Measurements from ENCODE around the gene ARL2.
"Not testable (repeated sequence)": the region's sequence is repeated elsewhere in the genome, so short reads cannot be mapped to it uniquely, and the experiment has no call there.

Gene ARL2
- total RNA-seq = 6.4 reads per million, percentile 24 among the genes with 10 or more reads in this experiment

GRCh38 chr11:65013888-65014725 is at the start of gene ARL2:
Gene ARL2, plus strand, starts transcription at chr11:65014160. Its CDS starts 48 bp downstream, at chr11:65014208.
- peak; percentile 80 for DNase-seq

DNA sequence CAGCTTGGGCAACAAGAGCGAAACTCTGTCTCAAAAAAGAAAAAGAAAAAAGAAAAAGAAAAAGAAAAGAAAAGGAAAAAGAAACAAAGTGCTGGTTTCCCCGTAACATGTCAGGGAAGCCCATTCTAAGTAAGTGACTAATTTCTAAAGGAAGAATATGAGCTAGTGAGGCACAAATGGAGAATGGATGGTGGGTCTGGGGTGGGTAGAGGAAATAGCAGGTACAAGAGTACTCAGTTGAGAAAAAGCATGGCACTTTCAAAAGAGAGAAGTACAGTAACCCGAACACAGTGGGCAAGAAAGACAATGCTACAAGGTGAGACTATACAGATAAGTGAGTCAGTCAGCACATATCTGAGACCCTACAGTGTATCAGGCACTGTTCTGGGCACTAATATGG is 46.6 kb upstream of the ARL2 start:
- no peak for DNase-seq

GRCh38 chr11:64969209-64969608 is 44.8 kb upstream of the ARL2 start:
- no peak for DNase-seq

- DNase-seq = no peak
Measured at GRCh38 chr11:64970731-64971151, 43.2 kb upstream of the ARL2 start.

GRCh38 chr11:64971421-64972233 is 42.3 kb upstream of the ARL2 start, which contains the start of gene MAJIN:
Gene MAJIN, minus strand, starts transcription at chr11:64972108. Its CDS starts 12,703 bp downstream, at chr11:64959405.
- DNase-seq = peak; percentile 82

DNA sequence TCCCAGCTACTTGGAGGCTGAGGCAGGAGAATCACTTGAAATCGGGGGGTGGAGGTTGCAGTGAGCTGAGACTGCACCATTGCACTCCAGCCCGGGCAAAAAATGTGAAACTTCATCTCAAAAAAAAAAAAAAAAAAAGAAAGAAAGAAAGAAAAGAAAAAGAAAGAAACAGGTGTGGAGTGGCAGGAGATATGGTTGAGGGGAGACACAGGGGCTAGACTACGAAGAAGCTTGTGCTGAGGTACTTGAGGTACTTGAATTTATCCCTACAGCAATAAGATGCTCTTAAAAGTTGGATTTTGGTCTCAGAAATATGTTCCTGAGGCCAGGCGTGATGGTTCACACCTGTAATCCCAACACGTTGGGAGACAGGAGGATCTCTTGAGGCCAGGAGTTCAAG is 39.8 kb upstream of the ARL2 start:
- no peak for DNase-seq

DNA sequence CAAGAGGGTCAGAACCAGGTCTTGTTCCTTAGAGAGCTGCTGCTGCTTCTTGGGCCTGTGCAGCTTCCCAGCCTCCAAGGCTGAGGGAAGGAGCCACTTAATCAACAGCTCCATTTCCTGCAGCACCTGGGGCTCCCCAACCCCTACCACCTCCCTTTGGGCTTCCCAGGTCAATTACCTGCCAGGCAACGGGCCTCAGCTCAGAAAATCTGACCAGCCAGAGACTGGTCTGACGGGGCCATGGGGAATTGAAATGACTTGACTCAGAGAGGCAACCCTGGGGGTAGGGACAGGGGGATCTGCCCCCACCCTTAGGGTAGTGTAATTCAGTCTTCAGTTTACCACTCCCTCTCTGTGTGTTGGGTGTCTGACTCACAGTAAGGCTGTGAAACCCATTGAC is 37.3 kb upstream of the ARL2 start:
- DNase-seq = no peak

GRCh38 chr11:64983339-64983738 is 30.6 kb upstream of the ARL2 start:
- DNase-seq = not testable (repeated sequence)

DNA sequence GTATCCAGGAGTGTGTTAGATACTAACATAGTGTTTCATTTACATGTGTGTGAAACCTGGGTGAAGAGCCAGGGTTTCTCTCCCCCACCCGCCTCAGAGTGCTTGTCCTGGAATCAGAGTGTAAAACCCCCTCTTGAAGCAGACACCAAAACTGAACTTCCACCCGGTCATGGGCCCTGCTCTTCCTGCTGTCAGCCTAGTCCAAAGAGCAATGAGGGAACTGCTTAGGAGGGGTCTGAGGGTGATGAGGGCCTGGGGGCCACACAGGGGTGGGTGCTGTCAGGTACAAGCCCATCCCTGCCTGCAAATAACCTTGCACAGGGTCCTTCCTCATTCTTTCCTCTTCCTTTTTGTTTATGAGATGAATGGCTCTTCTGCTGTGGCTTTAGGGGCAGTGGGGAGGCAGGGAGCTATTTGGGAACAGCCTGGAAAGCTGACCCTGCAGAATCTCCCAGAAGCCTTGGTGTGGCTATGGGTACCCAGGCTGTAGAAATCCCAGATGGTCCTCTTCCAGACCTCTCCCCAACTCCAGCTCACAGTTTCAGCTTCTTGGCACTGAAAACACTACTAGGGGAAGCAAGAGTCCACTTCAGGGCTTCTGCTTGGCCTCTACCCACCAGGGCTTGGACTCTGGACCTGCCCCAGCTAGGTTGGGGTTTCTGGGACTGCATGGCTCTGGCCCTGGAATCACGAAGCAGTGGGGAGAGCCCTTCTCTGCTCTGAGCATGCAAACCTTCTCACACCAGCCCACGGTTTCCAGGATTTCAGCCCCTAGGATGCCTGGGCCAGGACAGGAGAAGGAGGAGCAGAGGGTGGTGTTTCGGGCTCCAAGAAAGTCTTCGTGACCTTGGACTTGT is 25.7 kb upstream of the ARL2 start:
- no peak for DNase-seq

DNA sequence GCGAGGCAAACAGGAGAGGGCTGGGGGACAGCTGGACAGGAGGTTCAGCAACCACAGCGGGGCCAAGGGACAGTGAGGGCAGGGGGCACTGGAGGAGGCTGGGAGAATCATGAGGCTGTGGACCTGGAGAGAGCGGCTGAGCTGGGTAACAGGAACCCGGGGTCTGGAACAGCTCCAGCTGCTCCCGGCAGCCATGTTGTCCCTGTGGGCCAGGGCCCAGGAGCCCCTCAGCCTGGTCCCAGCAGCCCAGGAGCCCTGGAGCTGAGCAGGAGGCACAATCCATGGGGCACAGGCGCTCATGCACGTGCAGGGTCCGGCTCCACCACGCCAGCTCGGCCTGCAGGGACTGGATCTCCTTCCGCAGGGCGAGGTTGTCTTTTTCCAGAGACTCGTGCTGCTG is 24.5 kb upstream of the ARL2 start:
- DNase-seq = no peak

- DNase-seq = no peak
Measured at GRCh38 chr11:64990222-64990923, 23.6 kb upstream of the ARL2 start.

GRCh38 chr11:64994318-64994717 is 19.6 kb upstream of the ARL2 start:
- no peak for DNase-seq

GRCh38 chr11:64996327-64996709 is 17.6 kb upstream of the ARL2 start:
- DNase-seq = no peak

GRCh38 chr11:64996710-64997380 is 17.1 kb upstream of the ARL2 start, which contains the start of gene BATF2:
Gene BATF2, minus strand, starts transcription at chr11:64996971. Its CDS starts 57 bp downstream, at chr11:64996914.
- DNase-seq = no peak

DNA sequence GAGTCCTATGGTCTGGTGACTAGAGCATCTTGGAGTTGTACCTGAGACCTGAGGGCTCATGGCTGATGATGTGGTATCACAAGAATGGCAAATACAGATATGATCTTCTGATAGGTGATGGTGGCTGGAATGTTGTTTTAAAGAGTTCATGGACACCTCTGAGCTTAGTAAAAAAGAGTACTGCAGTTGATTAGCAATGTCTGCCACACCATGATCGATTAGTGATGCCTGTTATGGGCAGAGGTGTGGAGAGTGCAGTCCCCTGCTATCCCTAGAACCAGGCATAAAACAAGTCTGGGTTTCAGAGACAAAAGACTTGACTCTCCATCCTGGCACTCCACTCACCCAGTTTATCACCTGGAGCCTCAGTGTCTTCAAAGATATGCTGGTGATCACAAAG is 15.8 kb upstream of the ARL2 start:
- no peak for DNase-seq

DNA sequence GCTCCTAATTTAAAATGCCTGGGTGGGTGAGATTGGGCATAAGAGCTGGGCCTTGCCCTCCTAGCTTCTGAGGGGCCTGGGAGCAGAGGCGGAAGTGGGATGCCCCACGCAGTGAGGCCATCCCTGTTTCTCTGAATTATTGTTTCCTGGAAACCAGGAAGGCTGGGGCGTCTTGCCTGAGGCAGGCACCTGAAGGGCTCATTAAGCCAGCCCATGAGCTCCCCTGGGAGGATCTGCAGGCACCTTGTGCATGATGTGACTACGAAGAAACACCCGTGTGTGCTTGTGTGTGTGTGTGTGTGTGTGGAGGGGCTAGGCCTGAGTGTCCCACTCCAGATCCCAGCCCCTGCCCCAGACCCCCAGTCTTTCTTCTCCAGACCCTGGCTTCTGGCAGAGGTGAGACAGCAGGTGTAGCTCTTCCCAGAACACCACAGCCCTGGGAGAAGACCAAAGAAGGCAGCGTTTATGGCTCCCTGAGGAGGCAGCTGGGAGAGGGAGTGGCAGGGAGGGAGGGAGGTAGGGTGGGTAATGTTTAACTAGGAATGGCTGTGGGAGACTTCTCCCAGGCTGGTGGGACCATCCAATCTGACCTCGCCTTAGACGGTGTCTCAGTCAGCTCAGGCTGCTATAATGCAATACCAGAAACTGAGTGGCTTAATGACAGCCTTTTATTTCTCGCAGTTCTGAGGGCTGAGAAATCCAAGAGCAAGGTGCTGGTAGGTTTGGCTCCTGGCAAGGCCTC is 15.1 kb upstream of the ARL2 start:
- no peak for DNase-seq

DNA sequence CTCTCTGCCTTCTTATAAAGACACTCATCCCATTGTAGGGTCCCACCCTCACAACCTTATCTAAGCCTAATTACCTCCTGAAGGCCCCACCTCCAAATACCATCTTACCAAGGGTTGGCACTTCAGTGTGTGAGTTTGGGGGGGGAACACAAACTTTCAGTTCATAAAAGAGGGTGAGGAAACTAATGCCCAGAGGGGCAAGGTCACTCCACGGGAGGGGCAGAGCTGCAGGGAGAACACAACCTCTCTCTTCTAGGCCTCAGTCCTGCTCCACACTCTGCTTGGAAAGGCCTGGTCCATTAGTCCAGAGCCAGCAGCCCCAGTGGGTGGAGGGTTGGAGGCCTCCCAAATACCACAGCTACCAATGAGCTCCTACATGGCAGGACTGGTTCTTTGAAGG is 14.5 kb upstream of the ARL2 start:
- no peak for DNase-seq

- DNase-seq = no peak
Measured at GRCh38 chr11:65002706-65003105, 11.3 kb upstream of the ARL2 start.

DNA sequence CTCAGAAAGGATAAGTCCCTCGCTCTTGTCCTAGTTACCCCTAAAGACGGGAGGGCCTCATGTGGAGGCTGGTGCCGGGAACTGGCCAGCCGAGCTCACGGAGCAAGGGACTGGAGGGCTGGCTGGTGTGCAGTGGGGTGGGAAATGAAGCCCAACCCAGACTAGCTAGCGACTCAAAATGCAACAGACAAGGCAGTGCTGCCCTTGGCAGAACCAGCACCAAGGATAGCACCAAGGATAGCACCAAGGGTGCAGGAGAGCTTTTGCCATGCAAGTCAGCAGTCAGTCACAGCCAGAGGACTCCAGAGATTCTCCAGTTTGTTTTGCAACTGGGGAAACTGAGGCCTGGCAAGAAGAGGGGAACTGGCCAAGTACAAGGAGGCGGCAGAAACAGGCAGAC is 10.7 kb upstream of the ARL2 start:
- no peak for DNase-seq

- not testable (repeated sequence) for DNase-seq
Measured at GRCh38 chr11:65003968-65004367, 10.0 kb upstream of the ARL2 start.

DNA sequence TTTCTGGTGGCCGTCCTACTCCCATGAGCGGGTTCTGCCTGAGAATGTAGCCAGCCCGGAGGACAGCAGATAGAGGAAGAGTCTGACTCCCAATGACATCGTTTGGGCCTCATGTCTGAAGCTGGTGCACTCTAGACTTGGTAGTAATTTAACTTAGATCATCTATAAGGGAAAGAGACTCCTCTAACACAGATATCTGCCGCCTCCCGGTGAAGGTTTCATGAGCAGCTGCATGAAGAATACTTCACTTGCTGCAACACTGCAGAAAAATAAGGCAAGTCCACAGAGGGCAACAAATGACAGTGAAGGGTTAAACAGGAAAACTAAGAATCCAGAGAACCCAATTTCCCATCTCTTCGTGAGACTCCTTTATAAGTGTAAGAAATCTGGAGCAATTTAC is 5.9 kb upstream of the ARL2 start:
- no peak for DNase-seq
